Esophagus squamous epithelium (tissue), 5 donors: ENCODE measurements around the gene FSTL4. TPM values are rescaled to one million over a fixed set of nuclear protein-coding genes. Genes with fewer than 3 reads are reported as not detected.

Experiments used
- DNase-seq: peaks from one replicate; lab custom pipeline; 2025; lab: John Stamatoyannopoulos, UW
- H3K27ac ChIP-seq, 4 donors: fragments of 200-600 bp; sonication (generic); one replicate each; pipeline ENCODE4 v1.5.1; 2016 to 2019; ENCODE audit warnings: mild to moderate bottlenecking in 1 of 4
- H3K27me3 ChIP-seq, 4 donors: fragments of 200-600 bp; sonication (generic); 1 replicate in 3 of 4; 2 replicates in 1 of 4; pipeline versions ENCODE4 v1.5.1 to v1.6.0; 2017 to 2021; ENCODE audit warnings: antibody characterized with exemption in 1 of 4
- H3K36me3 ChIP-seq, 3 donors: fragments of 200-600 bp; sonication (generic); one replicate each; pipeline ENCODE4 v1.5.1; 2016 to 2019
- H3K4me1 ChIP-seq, 3 donors: fragments of 200-600 bp; sonication (generic); one replicate each; pipeline ENCODE4 v1.5.1; 2017 to 2019
- H3K4me3 ChIP-seq, 4 donors: fragments of 200-600 bp; sonication (generic); 1 replicate in 3 of 4; 2 replicates in 1 of 4; pipeline ENCODE4 v1.5.1; 2016 to 2019; ENCODE audit warnings: mild to moderate bottlenecking in 2 of 4, moderate library complexity in 1 of 4
- H3K9me3 ChIP-seq, 3 donors: fragments of 200-600 bp; sonication (generic); one replicate each; pipeline ENCODE4 v1.5.1; 2016 to 2019
- CTCF ChIP-seq, 6 experiments: fragments of 450-650 bp in 4 of 6; fragments of 200-600 bp in 2 of 6; sonication (generic) in 2 of 6; IDR thresholded peaks; one replicate each; pipeline ENCODE4 v1.5.1; 2016 to 2019; ENCODE audit warnings: antibody characterized with exemption in 6 of 6, mild to moderate bottlenecking in 4 of 6, moderate library complexity in 4 of 6
- POLR2A ChIP-seq, 4 donors: fragments of 450-650 bp; IDR thresholded peaks; one replicate each; pipeline ENCODE4 v1.6.1; 2017; ENCODE audit warnings: antibody characterized with exemption in 4 of 4, mild to moderate bottlenecking in 4 of 4, moderate library complexity in 3 of 4
- WGBS, 2 donors: methylation state at CpG; one replicate each; pipeline ENCODE4 v1.1.5; 2018; 5-methylcytosine and 5-hydroxymethylcytosine counted together
- intact Hi-C: fragments of 100-400 bp; cut with DNase I; formaldehyde crosslinking; loops from one replicate; pipeline ENCODE4 v1.15.0; 2022
- total RNA-seq, 4 donors: library from RNA; depleted of rRNA; stranded (reverse); fragments of >200 nt; gene quantifications; one replicate each; pipeline ENCODE4 v1.1.0, GENCODE V29; 2016
- donor health status: DM: yes; HTN: yes; CAD: no.

FSTL4 gene
- total RNA-seq, 4 donors from 2014 or later: 0.53 to 4.1 (median 1.4) TPM

- no peak for TF ChIP-seq POLR2A (IDR thresholded peaks at IDR 0.05)
- no peak for TF ChIP-seq CTCF (IDR thresholded peaks at IDR 0.05)
- peaks cover 0 to 5% (median 0%) of the 10 kb centered on the region in 3 donors for H3K4me1 ChIP-seq
- no peak for DNase-seq
- H3K4me3 ChIP-seq: no peak overlapping the region
- no peaks in the 10 kb centered on the region for H3K36me3 ChIP-seq
- 77 to 90% methylated on average over 12 of the region's 12 CpGs for WGBS, 2 donors
- H3K27me3 ChIP-seq: peaks cover 0 to 6% (median 0%) of the 10 kb centered on the region in 4 donors
- intact Hi-C loops: no loop called here
- H3K9me3 ChIP-seq: no peaks in the 10 kb centered on the region
- H3K27ac ChIP-seq: no peak overlapping the region
Measured at GRCh38 chr5:133384120-133384855, 228.1 kb downstream of the FSTL4 start.

- WGBS, 2 donors: 60 to 62% methylated on average over 6 to 9 of the region's 9 CpGs
- no peak for DNase-seq
Measured at GRCh38 chr5:133383580-133383939, 228.8 kb downstream of the FSTL4 start.

GRCh38 chr5:133382661-133383579, 229.4 kb downstream of the FSTL4 start:
- intact Hi-C loops: no loop called here
- WGBS, 2 donors: 73 to 94% methylated on average over 5 to 6 of the region's 8 CpGs
- H3K9me3 ChIP-seq: peaks cover 0 to 3% (median 2%) of the 10 kb centered on the region in 3 donors
- no peak overlapping the region for H3K4me3 ChIP-seq
- TF ChIP-seq POLR2A (IDR thresholded peaks at IDR 0.05) (no peak), CTCF (IDR thresholded peaks at IDR 0.05) (no peak)
- H3K27me3 ChIP-seq: peaks cover 0 to 6% (median 0%) of the 10 kb centered on the region in 4 donors
- H3K27ac ChIP-seq: no peak overlapping the region
- no peaks in the 10 kb centered on the region for H3K36me3 ChIP-seq
- DNase-seq: no peak
- no peaks in the 10 kb centered on the region for H3K4me1 ChIP-seq

More at GRCh38 chr5:133383580-133383939, 228.8 kb downstream of the FSTL4 start:
- Histone ChIP-seq H3K27me3 (peaks cover 0 to 6% (median 0%) of the 10 kb centered on the region in 4 donors), H3K9me3 (no peaks in the 10 kb centered on the region), H3K36me3 (no peaks in the 10 kb centered on the region), H3K4me1 (no peaks in the 10 kb centered on the region), H3K4me3 (no peak overlapping the region), H3K27ac (no peak overlapping the region)
- TF ChIP-seq CTCF (IDR thresholded peaks at IDR 0.05): no peak
- intact Hi-C loops: no loop called here

- Histone ChIP-seq H3K4me1 (no peaks in the 10 kb centered on the region), H3K27ac (no peak overlapping the region), H3K27me3 (peaks cover 0 to 6% (median 0%) of the 10 kb centered on the region in 4 donors), H3K9me3 (peaks cover 0 to 14% (median 3%) of the 10 kb centered on the region in 3 donors), H3K4me3 (no peak overlapping the region), H3K36me3 (no peaks in the 10 kb centered on the region)
- intact Hi-C loops: no loop called here
- no peak for TF ChIP-seq CTCF (IDR thresholded peaks at IDR 0.05)
- no peak for TF ChIP-seq POLR2A (IDR thresholded peaks at IDR 0.05)
- no peak for DNase-seq
- WGBS, 2 donors: 76 to 86% methylated on average over 12 to 14 of the region's 14 CpGs
Measured at GRCh38 chr5:133381571-133382365, 230.6 kb downstream of the FSTL4 start.
